Measurements from ENCODE around the gene ANGEL2.

DNA sequence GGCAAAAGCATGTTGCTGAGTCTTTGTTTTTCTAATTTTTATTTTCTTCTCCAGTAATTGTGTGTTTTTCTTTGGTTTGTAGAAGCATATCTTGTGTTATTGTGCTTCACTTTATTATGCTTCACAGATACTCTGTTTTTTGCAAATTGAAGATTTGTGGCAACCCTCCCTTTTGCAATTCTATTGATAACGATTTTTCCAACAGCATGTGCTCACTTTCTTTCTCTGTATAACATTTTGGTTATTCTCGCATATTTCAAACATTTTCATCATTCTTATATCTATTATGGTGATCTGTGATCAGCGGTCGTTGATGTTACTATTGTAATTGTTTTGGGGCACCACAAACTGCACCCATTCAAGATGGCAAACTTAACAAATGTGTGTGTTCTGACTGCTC is 3.8 kb upstream of the ANGEL2 start:
- TF ChIP-seq, protein P1, sequence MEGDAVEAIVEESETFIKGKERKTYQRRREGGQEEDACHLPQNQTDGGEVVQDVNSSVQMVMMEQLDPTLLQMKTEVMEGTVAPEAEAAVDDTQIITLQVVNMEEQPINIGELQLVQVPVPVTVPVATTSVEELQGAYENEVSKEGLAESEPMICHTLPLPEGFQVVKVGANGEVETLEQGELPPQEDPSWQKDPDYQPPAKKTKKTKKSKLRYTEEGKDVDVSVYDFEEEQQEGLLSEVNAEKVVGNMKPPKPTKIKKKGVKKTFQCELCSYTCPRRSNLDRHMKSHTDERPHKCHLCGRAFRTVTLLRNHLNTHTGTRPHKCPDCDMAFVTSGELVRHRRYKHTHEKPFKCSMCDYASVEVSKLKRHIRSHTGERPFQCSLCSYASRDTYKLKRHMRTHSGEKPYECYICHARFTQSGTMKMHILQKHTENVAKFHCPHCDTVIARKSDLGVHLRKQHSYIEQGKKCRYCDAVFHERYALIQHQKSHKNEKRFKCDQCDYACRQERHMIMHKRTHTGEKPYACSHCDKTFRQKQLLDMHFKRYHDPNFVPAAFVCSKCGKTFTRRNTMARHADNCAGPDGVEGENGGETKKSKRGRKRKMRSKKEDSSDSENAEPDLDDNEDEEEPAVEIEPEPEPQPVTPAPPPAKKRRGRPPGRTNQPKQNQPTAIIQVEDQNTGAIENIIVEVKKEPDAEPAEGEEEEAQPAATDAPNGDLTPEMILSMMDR (IDR thresholded peaks at IDR 0.05) = no peak
- TF ChIP-seq POLR2A (IDR thresholded peaks at IDR 0.05) = no peak
